Cardiac fibroblast (primary cell): ENCODE data around the gene SLC25A48.

Experiments used
- DNase-seq, 2 donors: peaks; one replicate each; pipeline versions ENCODE4 v3.0.0 to v3.0.0-alpha.2; 2010; ENCODE audit warnings: low read depth in 2 of 2
- H3K4me3 ChIP-seq, 2 donors: replicated peaks in 1 of 2; 1 replicate in 1 of 2; 2 replicates in 1 of 2; pipeline ENCODE4 v1.5.1; 2011; ENCODE audit warnings: low read depth in 2 of 2, low read length in 2 of 2, mild to moderate bottlenecking in 2 of 2, moderate library complexity in 1 of 2
- CTCF ChIP-seq: IDR thresholded peaks from one replicate; pipeline ENCODE4 v1.5.1; 2011; ENCODE audit warnings: low read depth, mild to moderate bottlenecking, low read length, inconsistent platforms

Gene SLC25A48

GRCh38 chr5:135880801-135881200, 46.3 kb downstream of the SLC25A48 start:
- no peak for TF ChIP-seq CTCF
- no peak overlapping the region for H3K4me3 ChIP-seq
- no peak for DNase-seq

GRCh38 chr5:135881244-135881643, 46.8 kb downstream of the SLC25A48 start:
- TF ChIP-seq CTCF: no peak
- H3K4me3 ChIP-seq: no peak overlapping the region
- DNase-seq: no peak

GRCh38 chr5:135881819-135882218, 47.4 kb downstream of the SLC25A48 start:
- no peak overlapping the region for H3K4me3 ChIP-seq
- no peak for TF ChIP-seq CTCF
- no peak for DNase-seq

GRCh38 chr5:135883026-135883425, 48.6 kb downstream of the SLC25A48 start:
- DNase-seq: no peak
- no peak for TF ChIP-seq CTCF
- H3K4me3 ChIP-seq: no peak overlapping the region

- no peak overlapping the region for H3K4me3 ChIP-seq
- TF ChIP-seq CTCF: peak; percentile 20
- no peak for DNase-seq
These were observed 49.0 kb downstream of the SLC25A48 start for GRCh38 chr5:135883441-135883840.

GRCh38 chr5:135885031-135885430, 50.6 kb downstream of the SLC25A48 start:
- no peak for TF ChIP-seq CTCF
- DNase-seq: no peak
- H3K4me3 ChIP-seq: no peak overlapping the region

GRCh38 chr5:135886136-135886535, 51.7 kb downstream of the SLC25A48 start:
- H3K4me3 ChIP-seq: no peak overlapping the region
- TF ChIP-seq CTCF: no peak
- DNase-seq: no peak
